SU-DHL-6 (cell line): ENCODE data around the gene NOP53.

Experiments used
- H2AFZ ChIP-seq: fragments of 200-600 bp; sonication (generic); 2 replicates; pipeline ENCODE4 v1.6.1; 2014; ENCODE audit warnings: low read depth, mild to moderate bottlenecking, moderate library complexity, mixed read lengths, antibody characterized with exemption, low read length; ENCODE audit not compliant: severe bottlenecking
- H3F3A ChIP-seq: fragments of 200-600 bp; shearing (Covaris generic); 2 replicates; pipeline ENCODE4 v1.6.0; 2016; ENCODE audit warnings: antibody characterized with exemption, mild to moderate bottlenecking; ENCODE audit not compliant: insufficient read depth
- H3K27ac ChIP-seq: fragments of 200-600 bp; sonication (generic); 2 replicates; pipeline ENCODE4 v1.5.1; 2016; ENCODE audit warnings: low read depth, mild to moderate bottlenecking, low read length, moderate library complexity, mixed read lengths
- H3K27me3 ChIP-seq: fragments of 200-600 bp; sonication (generic), shearing (Covaris generic); 2 replicates; pipeline ENCODE4 v1.6.0; 2014; ENCODE audit warnings: mild to moderate bottlenecking, low read length
- H3K36me3 ChIP-seq: fragments of 200-600 bp; sonication (generic); 2 replicates; pipeline ENCODE4 v1.6.1; 2014; ENCODE audit warnings: mild to moderate bottlenecking, low read length, mixed read lengths
- H3K4me2 ChIP-seq: fragments of 300-600, 200-600 bp; shearing (Covaris generic), sonication (generic); 2 replicates; pipeline ENCODE4 v1.6.0; 2014; ENCODE audit warnings: low read length, low read depth, mild to moderate bottlenecking; ENCODE audit not compliant: poor library complexity, severe bottlenecking
- H3K4me3 ChIP-seq: fragments of 200-600 bp; sonication (generic); 2 replicates; pipeline ENCODE4 v1.5.1; 2014; ENCODE audit warnings: antibody characterized with exemption, low read length, mild to moderate bottlenecking, mixed read lengths; ENCODE audit not compliant: insufficient read depth, poor library complexity, severe bottlenecking
- H3K79me2 ChIP-seq: fragments of 200-600 bp; sonication (generic); 2 replicates; pipeline ENCODE4 v1.6.1; 2014; ENCODE audit warnings: mild to moderate bottlenecking, low read length, moderate library complexity; ENCODE audit not compliant: insufficient read depth
- H3K9ac ChIP-seq: fragments of 200-600 bp; sonication (generic); 2 replicates; pipeline ENCODE4 v1.7.0; 2014; ENCODE audit warnings: mild to moderate bottlenecking, low read length
- H3K9me2 ChIP-seq: fragments of 200-600 bp; sonication (generic); replicated peaks from 2 replicates; pipeline ENCODE4 v1.6.1; 2014; ENCODE audit warnings: low read length; ENCODE audit not compliant: insufficient read depth
- H3K9me3 ChIP-seq: fragments of 200-600 bp; sonication (generic); 2 replicates; pipeline ENCODE4 v1.6.1; 2014; ENCODE audit warnings: low read length, mixed read lengths; ENCODE audit not compliant: insufficient read depth
- H4K20me1 ChIP-seq: fragments of 200-600 bp; sonication (generic); 2 replicates; pipeline ENCODE4 v1.6.1; 2014; ENCODE audit warnings: low read depth, mild to moderate bottlenecking, antibody characterized with exemption, low read length, moderate library complexity, mixed read lengths
- EZH2phosphoT487 ChIP-seq: fragments of 200-600 bp; sonication (generic), shearing (Covaris generic); conservative IDR thresholded peaks from 2 replicates; pipeline ENCODE4 v1.6.1; 2018; ENCODE audit warnings: mild to moderate bottlenecking, antibody characterized with exemption, low read length, moderate library complexity, mixed read lengths
- TF ChIP-seq, protein P1 (sequence below): fragments of 200-600 bp; sonication (generic); IDR thresholded peaks from one replicate; pipeline ENCODE4 v1.5.1; 2017; ENCODE audit warnings: antibody characterized with exemption, mild to moderate bottlenecking, low read length, moderate library complexity; ENCODE audit not compliant: insufficient read depth, poor library complexity, severe bottlenecking

Gene NOP53

DNA sequence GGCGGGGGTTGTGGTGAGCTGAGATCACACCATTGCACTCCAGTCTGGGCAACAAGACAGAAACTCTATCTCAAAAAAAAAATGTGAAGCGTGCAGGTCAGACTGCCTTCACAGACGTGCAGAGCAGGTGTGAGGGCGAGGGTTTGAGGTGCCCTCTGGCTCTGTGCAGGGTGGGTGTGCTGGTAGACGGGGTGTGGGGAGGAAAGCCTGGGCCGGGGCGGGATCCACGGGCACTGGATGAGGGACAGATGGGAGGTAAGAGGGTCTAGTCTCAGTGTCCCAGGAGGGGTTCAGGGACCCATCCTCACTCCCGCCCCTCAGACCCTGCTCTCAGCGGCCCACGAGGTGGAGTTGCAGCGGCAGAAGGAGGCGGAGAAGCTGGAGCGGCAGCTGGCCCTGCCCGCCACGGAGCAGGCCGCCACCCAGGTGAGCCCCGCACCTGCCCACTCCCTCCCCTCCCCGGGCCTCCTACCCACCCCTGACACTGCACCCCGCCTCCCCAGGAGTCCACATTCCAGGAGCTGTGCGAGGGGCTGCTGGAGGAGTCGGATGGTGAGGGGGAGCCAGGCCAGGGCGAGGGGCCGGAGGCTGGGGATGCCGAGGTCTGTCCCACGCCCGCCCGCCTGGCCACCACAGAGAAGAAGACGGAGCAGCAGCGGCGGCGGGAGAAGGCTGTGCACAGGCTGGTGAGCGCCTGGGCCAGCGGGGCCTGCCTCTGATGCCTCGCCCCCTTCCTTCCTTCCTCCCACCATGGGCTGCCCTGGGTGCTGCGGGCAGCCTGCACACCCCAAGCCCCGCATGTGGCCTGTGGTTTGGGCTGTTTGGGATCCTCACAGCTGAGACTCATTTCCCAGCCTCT, 9.1 kb downstream of the NOP53 start:
- Histone ChIP-seq H3K4me3 (no peak overlapping the region), H3K27me3 (no peaks in the 10 kb centered on the region), H2AFZ (no peak overlapping the region), H3K9me2 (no peaks in the 10 kb centered on the region), H3F3A (no peaks in the 10 kb centered on the region), H3K27ac (no peak overlapping the region), H3K4me2 (no peak overlapping the region), H4K20me1 (no peaks in the 10 kb centered on the region), H3K9ac (no peak overlapping the region), H3K36me3 (0 out of 2 replicates have a peak, but pooled peaks cover 3% of the 10 kb centered on the region), H3K9me3 (no peaks in the 10 kb centered on the region), H3K79me2 (no peaks in the 10 kb centered on the region)
- no peak for TF ChIP-seq EZH2phosphoT487
- TF ChIP-seq, protein P1, sequence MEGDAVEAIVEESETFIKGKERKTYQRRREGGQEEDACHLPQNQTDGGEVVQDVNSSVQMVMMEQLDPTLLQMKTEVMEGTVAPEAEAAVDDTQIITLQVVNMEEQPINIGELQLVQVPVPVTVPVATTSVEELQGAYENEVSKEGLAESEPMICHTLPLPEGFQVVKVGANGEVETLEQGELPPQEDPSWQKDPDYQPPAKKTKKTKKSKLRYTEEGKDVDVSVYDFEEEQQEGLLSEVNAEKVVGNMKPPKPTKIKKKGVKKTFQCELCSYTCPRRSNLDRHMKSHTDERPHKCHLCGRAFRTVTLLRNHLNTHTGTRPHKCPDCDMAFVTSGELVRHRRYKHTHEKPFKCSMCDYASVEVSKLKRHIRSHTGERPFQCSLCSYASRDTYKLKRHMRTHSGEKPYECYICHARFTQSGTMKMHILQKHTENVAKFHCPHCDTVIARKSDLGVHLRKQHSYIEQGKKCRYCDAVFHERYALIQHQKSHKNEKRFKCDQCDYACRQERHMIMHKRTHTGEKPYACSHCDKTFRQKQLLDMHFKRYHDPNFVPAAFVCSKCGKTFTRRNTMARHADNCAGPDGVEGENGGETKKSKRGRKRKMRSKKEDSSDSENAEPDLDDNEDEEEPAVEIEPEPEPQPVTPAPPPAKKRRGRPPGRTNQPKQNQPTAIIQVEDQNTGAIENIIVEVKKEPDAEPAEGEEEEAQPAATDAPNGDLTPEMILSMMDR: no peak

DNA sequence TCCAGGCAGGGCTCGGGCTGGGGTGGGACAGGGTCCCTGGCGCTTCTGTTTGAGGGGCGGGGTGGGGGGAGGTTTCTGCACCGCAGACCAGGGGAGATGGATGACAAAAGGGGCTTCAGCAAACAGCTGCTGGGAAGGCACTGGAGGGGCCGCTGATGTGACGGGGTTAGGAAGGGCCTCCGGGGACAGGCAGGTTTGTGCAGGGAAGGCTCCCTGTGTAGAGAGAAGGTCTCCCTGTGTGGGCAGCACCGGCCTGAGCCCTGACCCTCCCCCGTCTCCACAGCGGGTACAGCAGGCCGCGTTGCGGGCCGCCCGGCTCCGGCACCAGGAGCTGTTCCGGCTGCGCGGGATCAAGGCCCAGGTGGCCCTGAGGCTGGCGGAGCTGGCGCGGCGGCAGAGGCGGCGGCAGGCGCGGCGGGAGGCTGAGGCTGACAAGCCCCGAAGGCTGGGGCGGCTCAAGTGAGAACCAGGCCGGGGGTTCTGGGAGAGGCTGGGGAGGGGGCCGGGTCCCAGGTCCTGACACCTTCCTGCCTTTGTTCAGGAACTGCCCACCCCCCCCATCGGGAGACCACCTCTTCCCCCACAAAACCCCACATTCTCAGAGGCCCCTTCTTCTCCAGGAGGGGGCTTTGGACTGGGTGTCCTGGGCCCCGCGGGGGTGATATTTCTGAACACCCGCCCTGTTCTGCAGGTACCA, 9.9 kb downstream of the NOP53 start:
- Histone ChIP-seq H3K9me2 (no peaks in the 10 kb centered on the region), H3F3A (no peaks in the 10 kb centered on the region), H3K4me3 (no peak overlapping the region), H2AFZ (no peak overlapping the region), H3K4me2 (no peak overlapping the region), H3K9ac (no peak overlapping the region), H3K79me2 (no peaks in the 10 kb centered on the region), H3K36me3 (0 out of 2 replicates have a peak, but pooled peaks cover 3% of the 10 kb centered on the region), H3K9me3 (no peaks in the 10 kb centered on the region), H4K20me1 (no peaks in the 10 kb centered on the region), H3K27ac (no peak overlapping the region), H3K27me3 (no peaks in the 10 kb centered on the region)
- no peak for TF ChIP-seq EZH2phosphoT487
- TF ChIP-seq, protein P1: no peak

DNA sequence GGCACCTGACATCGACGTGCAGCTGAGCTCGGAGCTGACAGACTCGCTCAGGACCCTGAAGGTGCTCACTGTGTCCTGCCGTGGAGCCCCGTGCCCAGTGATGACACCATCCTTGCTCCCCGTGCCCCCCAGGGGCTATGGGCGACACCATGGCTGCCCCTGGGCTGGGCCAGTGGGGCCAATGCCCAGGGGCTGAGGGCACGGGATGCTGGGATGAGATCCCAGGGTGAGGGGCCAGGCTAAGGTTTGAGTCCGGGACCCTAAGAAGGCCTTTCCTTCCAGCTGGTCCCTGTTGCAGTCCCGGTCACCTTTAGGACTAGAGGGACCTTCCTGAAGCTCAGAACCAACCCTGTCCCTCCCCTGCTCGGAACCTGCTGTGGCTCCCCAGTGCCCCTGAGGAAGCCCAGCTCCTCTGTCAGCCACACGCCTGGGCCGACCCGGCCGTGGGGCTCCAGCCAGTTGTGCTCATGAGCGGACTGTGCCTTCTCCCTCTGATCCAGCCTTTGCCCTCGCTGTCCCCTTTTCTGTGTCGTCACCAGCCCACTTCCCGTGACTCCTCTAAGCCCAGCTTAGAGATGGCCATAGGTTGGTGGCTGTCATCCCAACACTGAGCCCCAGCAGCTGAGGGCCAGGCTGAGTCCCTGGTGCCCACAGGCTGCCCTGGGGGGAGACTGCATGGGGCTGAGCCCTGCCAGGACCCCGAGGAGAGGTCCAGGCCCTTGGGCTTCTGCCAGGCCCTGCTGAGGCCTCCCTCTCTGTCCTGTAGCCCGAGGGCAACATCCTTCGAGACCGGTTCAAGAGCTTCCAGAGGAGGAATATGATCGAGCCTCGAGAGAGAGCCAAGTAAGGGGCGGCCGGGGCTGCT, 10.6 kb downstream of the NOP53 start:
- Histone ChIP-seq H3K9ac (no peak overlapping the region), H3K9me2 (no peaks in the 10 kb centered on the region), H2AFZ (no peak overlapping the region), H3K4me3 (no peak overlapping the region), H3K27ac (no peak overlapping the region), H3K79me2 (no peaks in the 10 kb centered on the region), H3K9me3 (no peaks in the 10 kb centered on the region), H3F3A (no peaks in the 10 kb centered on the region), H3K4me2 (no peak overlapping the region), H3K36me3 (0 out of 2 replicates have a peak, but pooled peaks cover 3% of the 10 kb centered on the region), H4K20me1 (no peaks in the 10 kb centered on the region), H3K27me3 (no peaks in the 10 kb centered on the region)
- no peak for TF ChIP-seq EZH2phosphoT487
- TF ChIP-seq, protein P1: no peak
